ENCODE results near the gene SYNPO2L.

GRCh38 chr10:73628405-73628804 is 27.4 kb downstream of the SYNPO2L start:
- no peak for TF ChIP-seq CTCF (IDR thresholded peaks at IDR 0.05; ENCODE audit: insufficient read depth, low read depth, low read length)
- TF ChIP-seq EZH2 (IDR thresholded peaks at IDR 0.05; ENCODE audit: insufficient read depth, low read length) = no peak

Measured in astrocyte (in vitro differentiated cells and primary cell).